ENCODE results near the gene FASLG.
"Not testable (repeated sequence)": the region's sequence is repeated elsewhere in the genome, so short reads cannot be mapped to it uniquely, and the experiment has no call there.

FASLG gene, protein sequence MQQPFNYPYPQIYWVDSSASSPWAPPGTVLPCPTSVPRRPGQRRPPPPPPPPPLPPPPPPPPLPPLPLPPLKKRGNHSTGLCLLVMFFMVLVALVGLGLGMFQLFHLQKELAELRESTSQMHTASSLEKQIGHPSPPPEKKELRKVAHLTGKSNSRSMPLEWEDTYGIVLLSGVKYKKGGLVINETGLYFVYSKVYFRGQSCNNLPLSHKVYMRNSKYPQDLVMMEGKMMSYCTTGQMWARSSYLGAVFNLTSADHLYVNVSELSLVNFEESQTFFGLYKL

DNA sequence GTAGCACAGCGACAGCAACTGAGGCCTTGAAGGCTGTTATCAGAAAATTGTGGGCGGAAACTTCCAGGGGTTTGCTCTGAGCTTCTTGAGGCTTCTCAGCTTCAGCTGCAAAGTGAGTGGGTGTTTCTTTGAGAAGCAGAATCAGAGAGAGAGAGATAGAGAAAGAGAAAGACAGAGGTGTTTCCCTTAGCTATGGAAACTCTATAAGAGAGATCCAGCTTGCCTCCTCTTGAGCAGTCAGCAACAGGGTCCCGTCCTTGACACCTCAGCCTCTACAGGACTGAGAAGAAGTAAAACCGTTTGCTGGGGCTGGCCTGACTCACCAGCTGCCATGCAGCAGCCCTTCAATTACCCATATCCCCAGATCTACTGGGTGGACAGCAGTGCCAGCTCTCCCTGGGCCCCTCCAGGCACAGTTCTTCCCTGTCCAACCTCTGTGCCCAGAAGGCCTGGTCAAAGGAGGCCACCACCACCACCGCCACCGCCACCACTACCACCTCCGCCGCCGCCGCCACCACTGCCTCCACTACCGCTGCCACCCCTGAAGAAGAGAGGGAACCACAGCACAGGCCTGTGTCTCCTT, at the start of gene FASLG:
Gene FASLG, plus strand, starts transcription at position 233 of the 583 bp plus-strand sequence. Its CDS starts 99 bp downstream, at position 332.
- DNase-seq (ENCODE audit: low spot score) = no peak

DNA sequence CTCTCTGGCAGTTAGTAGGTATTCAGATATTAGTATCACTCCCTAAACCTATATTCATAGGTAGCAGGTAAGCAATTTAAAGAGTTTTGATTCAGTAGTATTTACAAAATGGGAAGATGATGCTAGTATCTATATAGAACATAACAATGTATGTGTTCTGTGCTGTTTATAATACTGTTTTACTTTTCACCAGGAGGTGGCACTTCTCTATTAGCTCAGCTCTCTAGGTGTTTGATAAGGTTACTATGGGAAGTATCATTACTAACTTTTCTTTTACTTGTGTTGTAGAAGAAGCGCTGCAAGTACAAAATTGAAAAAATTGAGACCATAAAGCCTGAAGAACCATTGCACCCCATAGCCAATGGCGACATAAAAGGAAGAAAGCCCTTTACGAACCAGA, 49.4 kb upstream of the FASLG start:
- DNase-seq (ENCODE audit: low spot score) = no peak

GRCh38 chr1:172612478-172612877, 46.4 kb upstream of the FASLG start:
- no peak for DNase-seq (ENCODE audit: low spot score)

DNA sequence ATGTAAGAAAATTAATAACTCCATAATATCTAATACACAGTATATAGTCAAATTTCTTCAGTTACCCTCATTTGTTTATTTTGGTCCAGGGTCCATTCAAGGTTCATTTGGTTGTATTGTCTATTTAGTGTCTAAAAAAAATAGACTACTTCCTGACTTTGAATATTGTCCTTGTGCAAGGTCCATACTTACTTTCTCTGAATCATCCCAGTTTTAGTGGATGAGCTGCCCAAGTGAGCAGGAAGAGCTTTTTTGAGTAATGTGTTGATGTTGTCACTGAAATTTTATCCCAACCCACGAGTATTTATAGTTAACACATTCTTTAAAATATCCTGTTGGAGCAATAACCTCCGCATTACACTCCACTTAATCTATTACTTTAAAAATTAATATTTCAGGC, 45.6 kb upstream of the FASLG start:
- DNase-seq (ENCODE audit: low spot score) = no peak

DNA sequence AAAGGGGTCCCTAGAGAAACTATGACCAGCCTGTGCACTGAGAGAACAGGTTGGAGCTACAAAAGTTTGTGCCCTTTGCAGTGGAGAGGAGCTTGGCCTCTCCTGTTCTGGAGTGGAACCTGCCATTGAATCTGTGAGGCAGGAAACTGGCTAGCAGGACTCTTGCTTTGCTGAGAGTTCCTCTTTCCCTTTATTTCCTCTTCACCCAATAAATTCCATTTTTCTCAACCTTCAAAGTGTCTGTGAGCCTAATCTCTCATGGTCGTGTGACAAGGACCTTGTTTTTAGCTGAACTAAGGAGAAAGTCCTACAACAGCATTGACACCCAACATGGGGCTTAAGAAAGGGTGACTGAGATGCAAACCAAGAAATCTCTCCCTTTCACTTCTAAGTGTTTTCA, 42.7 kb upstream of the FASLG start:
- no peak for DNase-seq (ENCODE audit: low spot score)

GRCh38 chr1:172616636-172617035, 42.3 kb upstream of the FASLG start:
- DNase-seq (ENCODE audit: low spot score) = no peak

GRCh38 chr1:172620603-172621002, 38.3 kb upstream of the FASLG start:
- DNase-seq (ENCODE audit: low spot score) = not testable (repeated sequence)

DNA sequence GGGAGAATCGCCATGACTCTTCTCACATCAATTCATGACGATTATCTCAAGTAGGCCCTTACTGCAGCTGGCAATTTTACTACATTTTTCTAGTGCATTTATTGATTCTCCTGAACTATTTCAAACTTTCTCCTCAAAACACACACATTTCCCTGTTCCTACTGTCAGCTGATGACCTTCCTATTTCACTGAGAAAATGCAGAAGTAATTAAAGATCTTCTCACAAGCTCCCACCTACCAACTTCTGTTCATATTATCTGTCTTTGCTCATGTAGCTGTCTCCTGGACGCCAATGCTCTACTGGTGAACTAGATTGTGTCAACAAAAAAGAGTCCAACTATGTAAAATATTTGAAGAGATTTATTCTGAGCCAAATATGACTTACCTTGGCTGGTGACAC, 36.4 kb upstream of the FASLG start:
- DNase-seq (ENCODE audit: low spot score) = no peak

DNA sequence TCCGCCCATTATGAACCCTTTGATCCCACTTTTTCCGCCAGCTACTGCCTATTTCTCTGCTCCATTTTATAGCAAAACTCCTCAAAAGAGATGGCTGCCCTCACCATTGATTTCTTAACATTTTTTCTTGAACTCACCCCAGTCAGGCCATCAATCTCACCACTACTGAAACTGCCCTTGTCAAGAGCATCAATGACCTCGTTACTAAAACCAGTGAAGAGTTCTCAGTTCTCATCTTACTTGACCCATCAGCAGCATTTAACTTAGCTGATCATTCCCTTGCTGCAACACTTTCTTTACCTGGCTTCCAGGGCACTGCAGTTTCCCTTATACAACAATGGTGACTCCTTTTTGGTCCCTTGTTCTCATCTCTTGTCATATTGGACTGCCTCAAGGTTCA, 35.2 kb upstream of the FASLG start:
- no peak for DNase-seq (ENCODE audit: low spot score)

- no peak for DNase-seq (ENCODE audit: low spot score)
Measured at GRCh38 chr1:172626845-172627244, 32.1 kb upstream of the FASLG start.

- DNase-seq (ENCODE audit: low spot score) = no peak
Measured at GRCh38 chr1:172627702-172628101, 31.2 kb upstream of the FASLG start.

GRCh38 chr1:172628401-172628800, 30.5 kb upstream of the FASLG start:
- no peak for DNase-seq (ENCODE audit: low spot score)

- DNase-seq (ENCODE audit: low spot score) = no peak
Measured at GRCh38 chr1:172629170-172629569, 29.7 kb upstream of the FASLG start.

DNA sequence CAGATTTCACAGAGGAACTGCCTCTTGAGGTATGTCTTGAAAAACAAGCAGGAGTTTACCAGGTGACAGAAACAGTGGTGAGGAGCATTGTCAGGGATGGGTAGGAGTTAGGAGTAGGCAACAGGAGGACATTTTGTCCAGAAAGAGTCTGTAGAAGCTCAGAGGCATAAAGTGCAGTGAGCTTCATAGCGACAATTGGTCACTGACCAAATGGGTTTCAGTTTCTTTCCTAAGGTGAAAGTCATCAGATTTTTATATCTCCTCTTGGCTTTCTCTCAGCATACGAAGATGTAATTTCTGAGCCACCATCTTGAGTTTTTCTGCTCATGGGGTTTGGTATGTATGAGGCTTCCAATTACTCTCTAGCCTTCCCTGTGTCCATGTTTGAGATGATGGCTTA, 29.3 kb upstream of the FASLG start:
- no peak for DNase-seq (ENCODE audit: low spot score)

GRCh38 chr1:172630056-172630818, 28.7 kb upstream of the FASLG start:
- DNase-seq (ENCODE audit: low spot score) = no peak

GRCh38 chr1:172630868-172631267, 28.0 kb upstream of the FASLG start:
- no peak for DNase-seq (ENCODE audit: low spot score)

GRCh38 chr1:172637522-172637921, 21.4 kb upstream of the FASLG start:
- peak; percentile 30 for DNase-seq (ENCODE audit: low spot score)

GRCh38 chr1:172638249-172638648, 20.7 kb upstream of the FASLG start:
- no peak for DNase-seq (ENCODE audit: low spot score)

GRCh38 chr1:172638885-172639831, 19.7 kb upstream of the FASLG start:
- peak; percentile 67 for DNase-seq (ENCODE audit: low spot score)

GRCh38 chr1:172640111-172640510, 18.8 kb upstream of the FASLG start:
- no peak for DNase-seq (ENCODE audit: low spot score)

GRCh38 chr1:172641492-172641891, 17.4 kb upstream of the FASLG start:
- no peak for DNase-seq (ENCODE audit: low spot score)

- DNase-seq (ENCODE audit: low spot score) = no peak
Measured at GRCh38 chr1:172642970-172643369, 15.9 kb upstream of the FASLG start.

All from GM03348 (cell line).